IMR-90 (cell line): Measurements from ENCODE around the gene PLAAT1. TPM values are rescaled to one million over a fixed set of nuclear protein-coding genes. Genes with fewer than 3 reads are reported as not detected.

Experiments
- ATAC-seq: fragments of 200-7000 bp; cut with Tn5 transposase; 2 replicates; pipeline ENCODE4 v1.9.1; 2020; ENCODE audit warnings: low read depth, mild to moderate bottlenecking, moderate library complexity
- BruUV-seq: library from RNA; stranded (reverse); fragments of 400-500 nt; replicated peaks from 2 replicates; lab custom pipeline; 2021; lab: Mats Ljungman, UMichigan
- CTCF ChIA-PET: fragments of 300-600 bp; formaldehyde crosslinking; extraction: SDS; loops from one replicate; lab custom pipeline; 2021; ENCODE audit warnings: antibody characterized with exemption; lab: Yijun Ruan, JAX
- POLR2A ChIA-PET: fragments of 300-600 bp; sonication (Branson Sonifier 250); formaldehyde crosslinking; loops from one replicate; lab custom pipeline; 2022; ENCODE audit warnings: antibody characterized with exemption; ENCODE audit not compliant: unreplicated experiment; lab: Charles Lee
- DNase-seq: peaks from one replicate; pipeline ENCODE4 v3.0.0; 2013
- H2AFZ ChIP-seq: replicated peaks from 2 replicates; pipeline ENCODE3; 2013; ENCODE audit warnings: low read length, mild to moderate bottlenecking; ENCODE audit not compliant: poor library complexity
- H2AK5ac ChIP-seq: 2 replicates; pipeline ENCODE4 v1.6.1; 2013; ENCODE audit warnings: low read depth, low read length, inconsistent platforms
- H2AK9ac ChIP-seq: replicated peaks from 2 replicates; pipeline ENCODE3; 2013; ENCODE audit warnings: mild to moderate bottlenecking, low read depth, low read length, moderate library complexity; ENCODE audit not compliant: poor library complexity
- H2BK120ac ChIP-seq: 2 replicates; pipeline ENCODE4 v1.6.1; 2013; ENCODE audit warnings: low read depth, low read length, inconsistent platforms
- H2BK15ac ChIP-seq: 3 replicates; pipeline ENCODE4 v1.6.1; 2013; ENCODE audit warnings: low read depth, low read length, inconsistent platforms
- H2BK20ac ChIP-seq: 2 replicates; pipeline ENCODE4 v1.6.1; 2013; ENCODE audit warnings: low read depth, mild to moderate bottlenecking, inconsistent platforms, low read length, moderate library complexity
- H2BK5ac ChIP-seq: 2 replicates; pipeline ENCODE4 v1.6.1; 2013; ENCODE audit warnings: mild to moderate bottlenecking, low read depth, low read length, inconsistent platforms; ENCODE audit not compliant: poor library complexity, severe bottlenecking
- H3K14ac ChIP-seq: replicated peaks from 2 replicates; pipeline ENCODE4 v1.6.1; 2013; ENCODE audit warnings: low read depth, low read length, inconsistent platforms
- H3K18ac ChIP-seq: 2 replicates; pipeline ENCODE4 v1.6.1; 2013; ENCODE audit warnings: low read depth, low read length, control low read depth
- H3K23ac ChIP-seq: 2 replicates; pipeline ENCODE4 v1.6.1; 2013; ENCODE audit warnings: low read depth, low read length, inconsistent platforms
- H3K27ac ChIP-seq: 2 replicates; pipeline ENCODE4 v1.5.1; 2013; ENCODE audit warnings: mild to moderate bottlenecking, control low read depth, low read length; ENCODE audit not compliant: insufficient read depth
- H3K27me3 ChIP-seq: 2 replicates; pipeline ENCODE4 v1.6.1; 2013; ENCODE audit warnings: low read length; ENCODE audit not compliant: control insufficient read depth, insufficient read depth
- H3K36me3 ChIP-seq: 2 replicates; pipeline ENCODE4 v1.6.1; 2013; ENCODE audit warnings: low read length, mixed read lengths; ENCODE audit not compliant: control insufficient read depth, insufficient read depth
- H3K4ac ChIP-seq: 2 replicates; pipeline ENCODE4 v1.6.1; 2013; ENCODE audit warnings: low read depth, low read length, inconsistent platforms
- H3K4me1 ChIP-seq: 2 replicates; pipeline ENCODE4 v1.6.1; 2013; ENCODE audit warnings: low read length, mixed read lengths; ENCODE audit not compliant: control insufficient read depth, insufficient read depth
- H3K4me2 ChIP-seq: 2 replicates; pipeline ENCODE4 v1.6.1; 2013; ENCODE audit warnings: low read depth, mild to moderate bottlenecking, control low read depth, low read length, moderate library complexity
- H3K4me3 ChIP-seq: 2 replicates; pipeline ENCODE4 v1.5.1; 2013; ENCODE audit warnings: low read depth, mild to moderate bottlenecking, control low read depth, low read length, moderate library complexity; ENCODE audit not compliant: insufficient read depth
- H3K56ac ChIP-seq: 2 replicates; pipeline ENCODE4 v1.6.1; 2013; ENCODE audit warnings: low read length, inconsistent platforms; ENCODE audit not compliant: insufficient read depth; ENCODE audit errors: extremely low read depth
- H3K79me1 ChIP-seq, 2 experiments: 2 replicates each; pipeline ENCODE4 v1.6.1; 2013; ENCODE audit warnings: low read length in 2 of 2, inconsistent platforms in 1 of 2, low read depth in 1 of 2
- H3K9ac ChIP-seq: 2 replicates; pipeline ENCODE4 v1.6.1; 2013; ENCODE audit warnings: low read depth, low read length, control low read depth
- H3K9me1 ChIP-seq: 2 replicates; pipeline ENCODE4 v1.6.1; 2013; ENCODE audit warnings: low read length, inconsistent platforms; ENCODE audit not compliant: insufficient read depth
- H3K9me3 ChIP-seq: 2 replicates; pipeline ENCODE4 v1.6.1; 2013; ENCODE audit warnings: low read length; ENCODE audit not compliant: control insufficient read depth, insufficient read depth
- H4K20me1 ChIP-seq: 2 replicates; pipeline ENCODE4 v1.6.1; 2013; ENCODE audit warnings: low read length, inconsistent platforms; ENCODE audit not compliant: insufficient read depth
- H4K5ac ChIP-seq: 2 replicates; pipeline ENCODE4 v1.6.1; 2013; ENCODE audit warnings: mild to moderate bottlenecking, low read depth, low read length, control low read depth
- H4K8ac ChIP-seq, 2 experiments: 2 replicates each; pipeline ENCODE4 v1.6.1; 2013; ENCODE audit warnings: low read depth in 2 of 2, low read length in 2 of 2, control low read depth in 1 of 2, inconsistent platforms in 1 of 2
- H4K91ac ChIP-seq: 2 replicates; pipeline ENCODE4 v1.6.1; 2013; ENCODE audit warnings: low read depth, low read length, inconsistent platforms; ENCODE audit not compliant: insufficient read depth
- BHLHE40 ChIP-seq: fragments of 150-350 bp; IDR thresholded peaks from 2 replicates; pipeline ENCODE4 v1.6.1; 2016; ENCODE audit warnings: mild to moderate bottlenecking, low read depth, low read length
- CHD1 ChIP-seq: IDR thresholded peaks from 2 replicates; pipeline ENCODE4 v1.6.1; 2012; ENCODE audit warnings: low read depth, low read length, improper control_type of control experiment
- CTCF ChIP-seq: conservative IDR thresholded peaks from 2 replicates; pipeline ENCODE4 v1.5.1; 2012; ENCODE audit warnings: mild to moderate bottlenecking, low read depth, low read length, improper control_type of control experiment
- FOS ChIP-seq: fragments of 150-350 bp; IDR thresholded peaks from 2 replicates; pipeline ENCODE4 v1.6.1; 2016; ENCODE audit warnings: low read depth, low read length
- MAZ ChIP-seq: IDR thresholded peaks from 2 replicates; pipeline ENCODE4 v1.6.1; 2012; ENCODE audit warnings: low read depth, mild to moderate bottlenecking, low read length, improper control_type of control experiment, moderate library complexity, borderline replicate concordance
- MXI1 ChIP-seq: IDR thresholded peaks from 2 replicates; pipeline ENCODE4 v1.6.1; 2012; ENCODE audit warnings: low read depth, mild to moderate bottlenecking, low read length, moderate library complexity, borderline replicate concordance
- NFE2L2 ChIP-seq: fragments of 150-350 bp; IDR thresholded peaks from 2 replicates; pipeline ENCODE4 v1.6.1; 2016; ENCODE audit warnings: low read depth, mild to moderate bottlenecking, low read length
- POLR2A ChIP-seq: IDR thresholded peaks from 2 replicates; pipeline ENCODE4 v1.6.1; 2012; ENCODE audit warnings: mild to moderate bottlenecking, low read depth, low read length
- RAD21 ChIP-seq: IDR thresholded peaks from 2 replicates; pipeline ENCODE4 v1.6.1; 2012; ENCODE audit warnings: low read length, improper control_type of control experiment
- RCOR1 ChIP-seq: IDR thresholded peaks from 2 replicates; pipeline ENCODE4 v1.6.1; 2012; ENCODE audit warnings: mild to moderate bottlenecking, low read length, improper control_type of control experiment; ENCODE audit not compliant: insufficient replicate concordance
- RFX5 ChIP-seq: IDR thresholded peaks from 2 replicates; pipeline ENCODE4 v1.8.0; 2012; ENCODE audit warnings: low read depth, mild to moderate bottlenecking, low read length, moderate library complexity
- SMC3 ChIP-seq: fragments of 150-350 bp; IDR thresholded peaks from 2 replicates; pipeline ENCODE4 v1.6.1; 2016; ENCODE audit warnings: low read depth, mild to moderate bottlenecking, antibody characterized with exemption, low read length, moderate library complexity
- USF2 ChIP-seq: fragments of 150-350 bp; IDR thresholded peaks from 2 replicates; pipeline ENCODE4 v1.6.1; 2017; ENCODE audit warnings: mild to moderate bottlenecking, antibody characterized with exemption, low read length, low read depth
- WGBS, 2 experiments: methylation state at CpG; one replicate each; pipeline versions ENCODE4 v1.1.5 to v1.1.7; 2013; ENCODE audit warnings: missing lambda C conversion rate in 2 of 2; ENCODE audit not compliant: insufficient read length in 1 of 2; ENCODE audit errors: extremely low coverage in 2 of 2; 5-methylcytosine and 5-hydroxymethylcytosine counted together
- dilution Hi-C: fragments of 300-500 bp; cut with HindIII; formaldehyde crosslinking; loops from one replicate; pipeline ENCODE4 v1.14.3; 2018; ENCODE audit warnings: low sequenced_read_pairs; ENCODE audit not compliant: unreplicated experiment
- in situ Hi-C: fragments of 300-500 bp; cut with MboI; formaldehyde crosslinking; loops from 3 replicates; pipeline ENCODE4 v1.14.3; 2019; ENCODE audit warnings: low sequenced_read_pairs, inconsistent platforms, mixed read lengths
- intact Hi-C: fragments of 100-400 bp; cut with micrococcal nuclease; formaldehyde crosslinking; loops from 2 replicates; pipeline ENCODE4 v1.10.0; 2022
- polyA plus RNA-seq, 3 experiments: library from polyadenylated mRNA; depleted of rRNA; stranded (reverse); fragments of >200 nt; gene quantifications; 2 replicates each; pipeline ENCODE4 v1.2.3, GENCODE V29; 2012; ENCODE audit warnings: low replicate concordance in 1 of 3
- total RNA-seq: library from RNA; depleted of rRNA; stranded (reverse); fragments of >200 nt; gene quantifications from 2 replicates; pipeline ENCODE4 v1.2.3, GENCODE V29; 2012
- TF ChIP-seq, protein P1 (sequence below): fragments of 150-350 bp; IDR thresholded peaks from 2 replicates; pipeline ENCODE4 v1.6.1; 2016; ENCODE audit warnings: low read depth, mild to moderate bottlenecking, low read length, moderate library complexity, borderline replicate concordance

The PLAAT1 gene
- total and polyA plus RNA-seq, 2 of the 4 experiments (the other 2 are of a cell fraction), result 0.54 to 0.68 TPM

GRCh38 chr3:193210618-193211017 is 30.4 kb upstream of the PLAAT1 start:
- Histone ChIP-seq H3K9me3 (no peaks in the 10 kb centered on the region; the same call in 1 of the 2 replicates), H3K9ac (no peak overlapping the region), H3K14ac (no peak overlapping the region), H2BK20ac (no peak overlapping the region), H3K4me1 (no peaks in the 10 kb centered on the region), H3K18ac (no peak overlapping the region), H3K4me2 (no peak overlapping the region), H4K91ac (no peak overlapping the region), H2AK5ac (no peak overlapping the region), H3K4me3 (no peak overlapping the region), H2AFZ (no peak overlapping the region), H3K23ac (no peak overlapping the region), H3K79me1 (no peaks in the 10 kb centered on the region), H3K9me1 (no peaks in the 10 kb centered on the region), H3K27me3 (no peaks in the 10 kb centered on the region), H3K56ac (no peak overlapping the region), H2AK9ac (no peak overlapping the region), H4K20me1 (no peaks in the 10 kb centered on the region), H4K8ac (no peak overlapping the region), H2BK5ac (no peak overlapping the region), H4K5ac (no peak overlapping the region), H3K4ac (no peak overlapping the region), H3K27ac (no peak overlapping the region), H2BK120ac (no peak overlapping the region), H3K36me3 (no peaks in the 10 kb centered on the region), H2BK15ac (no peak overlapping the region)
- no CpG with 5 or more reads among the region's 1 CpG for WGBS, 2 experiments
- DNase-seq (no peak), ATAC-seq (no peak)
- in situ Hi-C loops, result no loop called here
- ChIA-PET POLR2A (no interaction called here), CTCF (no interaction called here)
- intact Hi-C loops, result no loop called here
- BruUV-seq, result no TSS peak
- dilution Hi-C loops, result no loop called here
- no peak for TF ChIP-seq RCOR1
- TF ChIP-seq CHD1, result no peak
- TF ChIP-seq MAZ, result no peak
- TF ChIP-seq SMC3, result no peak
- TF ChIP-seq BHLHE40, result no peak
- no peak for TF ChIP-seq POLR2A
- TF ChIP-seq RAD21, result no peak
- TF ChIP-seq RFX5, result no peak
- no peak for TF ChIP-seq NFE2L2
- TF ChIP-seq CTCF, result no peak
- TF ChIP-seq MXI1, result no peak
- TF ChIP-seq FOS, result no peak
- TF ChIP-seq, protein P1, sequence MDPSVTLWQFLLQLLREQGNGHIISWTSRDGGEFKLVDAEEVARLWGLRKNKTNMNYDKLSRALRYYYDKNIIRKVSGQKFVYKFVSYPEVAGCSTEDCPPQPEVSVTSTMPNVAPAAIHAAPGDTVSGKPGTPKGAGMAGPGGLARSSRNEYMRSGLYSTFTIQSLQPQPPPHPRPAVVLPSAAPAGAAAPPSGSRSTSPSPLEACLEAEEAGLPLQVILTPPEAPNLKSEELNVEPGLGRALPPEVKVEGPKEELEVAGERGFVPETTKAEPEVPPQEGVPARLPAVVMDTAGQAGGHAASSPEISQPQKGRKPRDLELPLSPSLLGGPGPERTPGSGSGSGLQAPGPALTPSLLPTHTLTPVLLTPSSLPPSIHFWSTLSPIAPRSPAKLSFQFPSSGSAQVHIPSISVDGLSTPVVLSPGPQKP, result no peak
- TF ChIP-seq USF2, result no peak
